Skeletal muscle cell (primary cell): ENCODE results near the gene ATG2B.

Source experiments
- DNase-seq: peaks from one replicate; pipeline ENCODE4 v3.0.0-alpha.2; 2010; ENCODE audit warnings: low read depth
- H3K4me3 ChIP-seq: 2 replicates; pipeline ENCODE4 v1.5.1; 2011; ENCODE audit warnings: low read depth, mild to moderate bottlenecking, control low read depth, low read length, moderate library complexity

ATG2B gene

DNA sequence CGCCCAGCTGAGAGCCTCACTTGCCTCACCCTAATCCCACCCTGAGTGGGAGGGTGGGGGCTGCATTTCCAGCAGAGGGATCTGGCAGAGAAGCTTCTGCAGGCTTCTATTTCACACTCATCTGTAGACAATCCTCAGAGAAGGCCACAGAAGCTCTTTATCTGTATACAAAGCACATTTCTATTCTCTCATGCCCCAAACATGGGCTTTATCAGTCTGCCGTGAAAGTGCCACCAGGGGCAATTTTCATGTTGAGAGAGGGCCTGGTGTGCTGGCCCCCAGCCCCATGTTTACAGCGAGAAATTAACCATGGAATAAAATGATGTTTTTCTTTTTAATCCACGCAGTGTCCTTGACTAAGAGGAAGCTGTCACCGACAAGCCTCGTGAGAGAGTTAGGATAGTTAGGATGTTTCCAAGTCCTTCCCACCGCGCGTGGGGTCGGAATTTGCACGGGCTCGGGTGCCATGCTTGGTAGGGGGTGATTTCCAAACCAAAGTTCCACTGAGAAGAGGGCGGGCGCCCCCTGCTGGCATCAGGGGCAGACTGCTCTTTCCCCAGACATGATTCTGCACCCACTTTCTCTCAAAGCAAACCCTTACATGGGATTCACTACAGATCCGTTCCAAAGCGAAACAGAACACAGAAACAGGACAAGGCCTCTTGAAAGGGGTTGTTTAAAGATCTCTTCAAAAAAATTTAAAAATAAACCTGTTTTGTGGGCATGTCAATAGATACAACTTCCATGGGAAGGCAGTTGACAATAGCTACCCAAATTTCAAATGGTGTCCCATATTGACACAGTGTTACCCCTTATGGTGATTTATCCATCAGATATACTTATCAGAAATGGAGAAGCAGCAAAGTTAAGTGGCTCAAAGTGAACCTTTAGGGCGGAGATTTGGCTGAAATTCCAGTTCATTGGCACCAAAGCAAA is 87.7 kb downstream of the ATG2B start:
- DNase-seq = no peak
- no peak overlapping the region for H3K4me3 ChIP-seq

DNA sequence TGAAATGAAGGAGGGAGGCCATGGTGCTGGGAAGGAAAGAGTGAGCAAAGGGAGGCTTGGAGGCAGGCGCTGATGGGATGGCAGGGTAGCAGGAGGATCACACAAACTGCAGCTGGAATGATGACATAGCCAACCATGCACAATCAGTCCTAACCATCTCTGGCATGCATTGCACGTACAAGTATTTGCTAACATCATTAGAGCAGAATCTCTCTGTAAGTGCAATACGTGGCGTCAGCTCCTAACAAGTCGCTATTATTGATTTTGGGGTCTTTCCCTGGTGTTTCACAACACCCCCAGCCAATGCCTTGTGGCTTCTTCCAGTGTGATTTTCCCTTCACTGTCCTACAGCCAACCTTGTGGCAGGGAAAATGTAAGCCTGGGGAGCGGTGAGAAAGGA is 88.6 kb downstream of the ATG2B start:
- peak; percentile 65 for DNase-seq
- no peak overlapping the region for H3K4me3 ChIP-seq

DNA sequence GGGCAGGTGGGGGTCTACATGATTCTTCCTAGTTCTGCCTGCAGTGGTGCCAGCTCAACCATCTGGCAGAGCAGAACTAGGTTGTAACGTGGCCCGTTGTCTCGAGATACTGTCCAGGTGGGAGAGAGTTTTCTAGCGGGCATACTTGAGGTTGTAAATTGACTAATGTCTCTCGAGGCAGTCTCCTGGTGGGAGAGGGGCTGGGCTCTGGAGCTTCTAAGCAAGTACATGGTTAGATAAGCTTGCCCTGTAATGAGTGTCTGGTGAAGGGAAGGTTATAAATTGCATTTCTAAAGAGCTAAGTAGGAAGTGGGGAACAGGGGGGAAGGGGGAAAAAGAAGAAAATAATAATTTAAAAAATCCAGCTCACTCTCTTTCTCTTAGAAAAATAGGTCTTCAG is 89.0 kb downstream of the ATG2B start:
- no peak for DNase-seq
- H3K4me3 ChIP-seq = no peak overlapping the region

DNA sequence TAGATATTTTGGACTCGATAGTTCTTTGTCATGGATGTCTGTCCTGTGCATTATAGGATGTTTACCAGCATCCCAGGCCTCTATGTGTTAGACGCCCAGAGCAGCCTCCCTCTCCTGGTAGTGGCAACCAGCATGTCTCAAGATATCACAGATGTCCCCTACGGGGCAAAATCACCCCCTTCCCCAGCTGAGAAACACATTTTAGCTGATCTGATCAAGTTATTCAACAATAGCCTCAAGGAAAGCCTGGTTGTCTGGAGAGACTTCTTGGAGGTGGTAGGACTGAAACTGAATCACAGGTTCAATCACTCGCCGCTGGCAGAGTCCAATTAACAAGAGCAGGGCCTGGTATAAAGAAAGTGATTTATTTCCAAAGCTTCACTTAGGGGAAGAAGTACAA is 89.5 kb downstream of the ATG2B start:
- no peak overlapping the region for H3K4me3 ChIP-seq

DNA sequence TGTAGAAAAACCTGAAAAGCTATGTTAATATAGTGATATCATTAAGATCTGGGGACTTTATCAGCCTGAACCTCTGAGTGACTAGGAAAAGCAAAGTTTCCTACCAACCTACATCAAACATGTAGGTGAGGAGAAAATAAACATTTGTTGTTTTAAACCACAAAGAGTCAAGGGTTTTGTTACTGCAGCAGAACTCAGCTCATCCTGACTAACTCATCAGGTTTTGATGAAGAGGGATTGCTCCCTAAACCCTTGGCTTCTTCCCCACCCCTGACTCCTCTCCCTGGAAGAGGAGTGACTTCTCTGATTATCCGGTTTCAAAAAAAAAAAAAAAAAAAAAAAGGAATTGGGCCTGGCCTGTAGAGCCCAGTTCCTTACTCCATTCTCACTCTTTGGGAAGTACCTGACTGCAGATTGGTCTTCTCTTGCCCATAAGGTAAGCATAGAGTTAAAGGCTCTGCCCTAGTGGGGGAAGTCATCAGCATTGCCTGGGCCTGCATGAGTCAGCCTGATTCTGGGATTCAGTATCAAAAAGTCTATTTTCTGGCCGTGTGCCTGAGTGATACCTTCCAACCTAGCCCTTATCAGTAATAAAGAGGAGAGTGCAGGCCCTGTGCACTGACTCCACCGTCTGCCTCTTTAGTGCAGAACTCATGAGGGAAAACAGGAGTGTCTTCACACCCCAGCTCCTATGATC is 90.2 kb downstream of the ATG2B start:
- H3K4me3 ChIP-seq = no peak overlapping the region
- no peak for DNase-seq

More for the DNA sequence above, 89.5 kb downstream of the ATG2B start:
- DNase-seq = no peak

DNA sequence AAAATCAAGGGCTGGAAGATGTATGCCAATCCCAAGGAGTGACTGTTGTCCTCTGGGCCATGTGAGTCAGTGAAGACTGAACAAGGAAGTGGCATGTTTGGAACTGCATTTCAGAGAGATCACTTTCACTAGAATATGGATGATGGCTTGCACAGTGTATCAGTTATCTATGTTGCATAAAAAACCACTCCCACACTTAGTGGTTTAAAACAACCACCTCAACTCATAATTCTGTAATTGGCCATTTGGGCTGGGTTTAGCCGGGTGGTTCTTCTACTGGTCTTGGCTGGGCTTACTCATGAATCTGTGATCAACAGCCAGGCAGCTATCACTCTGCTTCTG is 91.7 kb downstream of the ATG2B start:
- no peak overlapping the region for H3K4me3 ChIP-seq
- no peak for DNase-seq

DNA sequence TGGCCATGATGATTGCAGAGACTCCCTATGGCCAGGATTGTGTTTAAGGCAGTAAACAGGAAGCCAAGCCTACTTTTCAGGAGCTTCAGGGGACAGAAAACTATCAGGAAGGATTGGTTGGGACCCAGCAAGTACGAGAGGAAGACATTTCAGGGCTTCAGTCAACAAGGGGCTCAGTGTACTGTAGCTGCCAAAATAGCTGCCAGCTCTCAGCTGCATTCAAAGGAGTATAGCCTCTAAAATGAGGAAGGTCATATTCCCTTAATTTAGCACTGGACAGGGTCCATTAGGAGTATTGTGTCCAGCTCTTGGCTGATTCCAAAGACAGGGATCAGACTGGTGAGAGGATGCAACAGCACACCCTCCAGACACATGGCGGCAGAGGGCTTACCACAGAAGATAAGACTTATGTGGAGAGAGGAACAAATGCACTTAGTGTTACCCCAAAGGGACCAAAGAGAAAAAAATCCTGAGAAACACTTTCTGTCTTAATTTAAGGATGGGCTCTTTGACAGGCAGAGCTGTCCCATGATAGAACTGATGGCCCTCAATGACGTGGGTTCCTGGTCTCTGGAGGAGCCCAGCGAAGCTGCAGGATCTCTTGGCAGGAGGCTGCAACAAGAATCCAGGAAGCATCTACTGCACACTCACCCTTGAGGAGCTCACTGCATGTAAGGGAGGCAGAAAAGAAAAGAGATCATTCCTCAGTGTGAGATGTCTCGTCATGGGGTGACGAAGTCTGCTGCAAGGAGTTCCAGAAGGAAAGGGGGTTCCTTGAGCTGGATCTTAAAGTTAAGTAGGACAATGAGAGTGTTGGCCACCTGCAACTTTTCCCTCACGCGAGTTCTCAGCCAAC is 92.3 kb downstream of the ATG2B start:
- DNase-seq = no peak
- H3K4me3 ChIP-seq = no peak overlapping the region

DNA sequence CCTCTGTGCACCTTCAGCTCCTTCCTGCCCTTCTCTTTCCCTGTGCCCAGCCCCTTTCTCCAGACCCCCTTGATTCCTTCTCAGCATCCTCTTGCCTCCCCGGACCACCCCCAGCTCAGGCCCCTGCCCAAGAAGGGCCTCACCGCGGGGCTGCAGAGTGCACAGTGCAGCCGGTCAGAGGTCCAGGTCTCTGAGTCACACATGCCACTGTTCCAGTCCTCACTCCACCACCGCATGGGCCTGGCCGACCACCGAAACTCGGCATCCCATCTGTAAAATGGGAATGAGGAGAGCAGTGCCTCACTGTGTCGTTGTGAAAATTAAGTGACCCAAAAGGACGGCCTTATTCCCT is 93.8 kb downstream of the ATG2B start:
- no peak for DNase-seq
- H3K4me3 ChIP-seq = no peak overlapping the region

DNA sequence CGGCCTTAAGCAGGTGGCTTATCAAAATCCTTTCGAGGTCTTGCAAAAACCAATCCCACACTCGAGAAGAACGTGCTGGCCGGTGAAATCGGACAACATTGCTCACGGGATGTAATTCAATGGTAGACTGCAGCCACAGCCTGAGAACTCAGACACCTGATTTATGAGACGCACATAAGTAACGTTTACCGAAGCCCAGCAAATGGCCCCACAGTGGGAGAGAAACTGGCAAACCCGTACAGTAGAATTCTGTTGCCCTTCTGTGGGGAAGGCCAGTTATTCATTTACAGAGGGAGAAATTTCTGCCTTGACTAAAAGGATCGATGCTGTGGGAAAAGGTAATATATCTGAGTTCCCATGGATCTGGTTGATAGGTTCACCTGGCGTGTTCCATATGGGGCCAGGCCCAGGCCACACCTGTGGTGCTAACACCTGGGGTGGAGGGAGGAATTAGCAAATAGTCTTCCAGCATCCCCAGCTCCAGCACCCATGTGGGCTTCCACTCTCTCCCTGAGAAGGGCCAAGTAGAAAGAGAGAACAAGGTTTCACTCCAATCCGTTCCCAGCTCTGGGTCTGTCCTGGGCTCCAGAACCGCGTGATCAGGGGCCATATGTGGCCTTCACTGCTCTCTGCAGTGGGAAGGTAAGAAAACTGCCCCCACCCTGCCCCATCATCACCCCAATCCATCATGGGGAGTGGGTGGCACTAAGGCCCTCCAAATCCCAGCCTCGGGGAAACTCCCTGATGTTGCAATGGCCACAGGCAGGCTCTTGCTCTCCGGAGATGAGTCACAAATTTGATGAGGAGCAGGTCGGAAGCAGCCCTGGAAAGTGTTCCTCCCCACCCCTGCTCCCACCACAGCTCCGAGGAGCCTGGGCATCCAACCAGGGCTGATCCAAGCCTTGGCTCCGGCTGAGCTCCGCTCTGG is 94.4 kb downstream of the ATG2B start:
- peak; percentile 81 for DNase-seq

DNA sequence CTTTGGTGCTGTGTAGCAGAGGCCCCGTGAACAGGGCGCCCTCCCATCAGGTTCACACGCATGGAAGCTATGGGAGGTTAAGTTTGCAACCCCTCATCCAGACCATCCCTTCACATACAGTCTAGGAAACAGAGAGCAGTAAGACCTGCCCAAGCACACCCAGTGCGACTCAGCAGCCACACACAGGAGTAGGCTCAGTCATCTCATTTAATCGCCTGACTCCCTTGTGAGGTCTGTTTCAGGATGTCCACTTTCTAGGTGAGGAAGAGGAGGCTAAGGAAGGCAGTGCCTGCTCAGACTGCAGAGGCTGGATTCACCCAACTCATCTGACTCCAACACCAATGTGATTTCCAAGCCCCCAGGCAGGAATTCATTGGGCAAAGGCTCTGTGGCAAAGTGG is 95.2 kb downstream of the ATG2B start:
- no peak overlapping the region for H3K4me3 ChIP-seq
- DNase-seq = no peak

More for the DNA sequence above, 94.4 kb downstream of the ATG2B start:
- no peak overlapping the region for H3K4me3 ChIP-seq

DNA sequence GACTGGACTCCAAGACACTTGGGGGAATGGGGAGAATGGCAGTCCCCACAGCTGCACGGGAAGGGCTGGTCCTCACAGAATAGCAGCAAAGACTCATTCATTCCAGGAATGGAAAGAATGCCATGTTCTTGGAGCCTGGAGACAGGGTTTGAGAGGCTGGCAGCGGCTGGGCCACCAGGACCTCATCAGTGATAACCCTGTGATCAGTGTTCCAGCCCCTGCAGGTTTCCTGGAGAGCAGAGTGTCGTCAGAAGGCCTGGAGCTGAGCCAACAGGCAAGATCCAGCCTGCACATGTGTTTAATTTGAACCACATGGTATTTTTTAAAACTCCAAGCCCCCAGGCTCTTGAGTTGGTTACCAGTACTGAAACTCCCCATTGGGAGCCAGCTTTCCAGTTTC is 95.8 kb downstream of the ATG2B start:
- no peak for DNase-seq
- H3K4me3 ChIP-seq = no peak overlapping the region

DNA sequence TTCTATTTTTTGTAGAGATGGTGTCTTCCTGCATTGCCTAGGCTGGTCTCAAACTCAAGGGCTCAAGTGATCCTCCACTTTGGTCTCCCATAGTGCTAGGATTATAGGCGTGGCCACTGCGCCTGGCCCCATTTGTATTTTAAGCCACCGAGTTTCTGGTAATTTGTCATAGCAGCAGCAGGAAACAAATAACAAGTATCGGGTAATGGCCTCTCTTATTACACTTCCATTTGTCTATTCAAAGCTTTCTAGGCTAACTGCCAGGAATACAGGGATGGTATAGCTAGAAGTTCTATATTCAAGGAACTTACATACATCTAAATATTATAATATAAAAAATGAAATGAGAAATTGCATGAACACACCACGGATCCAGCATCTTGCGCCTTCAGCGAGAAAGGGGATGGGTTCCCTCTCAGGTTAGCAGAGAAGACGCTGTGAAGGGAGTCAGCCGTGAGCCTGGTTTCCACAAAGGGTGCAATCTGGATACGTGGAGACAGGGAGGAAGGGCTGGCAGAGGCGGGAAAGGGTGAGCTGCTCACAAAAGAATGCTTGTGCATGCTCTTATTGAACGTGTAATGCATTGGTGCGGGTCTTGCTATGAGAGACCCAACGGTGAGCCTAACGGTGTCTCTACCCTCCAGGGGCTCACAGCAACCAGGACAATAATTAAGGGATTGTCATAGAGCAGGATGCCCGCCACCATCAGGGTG is 97.6 kb downstream of the ATG2B start:
- no peak for DNase-seq

DNA sequence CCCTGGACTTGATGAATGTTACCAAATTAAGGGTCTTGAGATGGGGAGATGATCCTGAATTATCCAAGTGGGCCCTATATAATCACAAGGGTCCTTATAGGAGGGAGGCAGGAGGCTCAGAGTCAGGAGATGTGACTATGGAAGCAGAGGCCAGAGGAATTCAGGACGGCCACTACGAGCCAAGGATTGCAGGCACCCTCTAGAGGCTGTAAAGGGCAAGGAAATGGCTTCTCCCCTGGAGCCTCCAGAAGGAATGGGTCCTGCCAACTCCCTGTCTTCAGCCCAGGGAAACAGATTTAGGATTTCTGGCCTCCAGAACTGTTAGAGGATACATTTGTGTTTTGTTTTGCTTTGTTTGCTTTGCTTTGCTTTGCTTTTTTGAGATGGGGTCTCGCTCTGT is 98.3 kb downstream of the ATG2B start:
- H3K4me3 ChIP-seq = no peak overlapping the region
- DNase-seq = no peak

More for the DNA sequence above, 97.6 kb downstream of the ATG2B start:
- no peak overlapping the region for H3K4me3 ChIP-seq

DNA sequence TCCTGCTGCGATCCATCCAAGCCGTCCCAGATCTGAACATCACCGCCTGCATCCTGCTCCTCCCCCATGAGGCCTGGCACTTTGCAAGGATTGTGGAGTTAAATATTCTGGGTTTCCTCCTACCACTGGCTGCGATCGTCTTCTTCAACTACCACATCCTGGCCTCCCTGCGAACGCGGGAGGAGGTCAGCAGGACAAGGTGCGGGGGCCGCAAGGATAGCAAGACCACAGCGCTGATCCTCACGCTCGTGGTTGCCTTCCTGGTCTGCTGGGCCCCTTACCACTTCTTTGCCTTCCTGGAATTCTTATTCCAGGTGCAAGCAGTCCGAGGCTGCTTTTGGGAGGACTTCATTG is 99.0 kb downstream of the ATG2B start:
- no peak for DNase-seq
- H3K4me3 ChIP-seq = no peak overlapping the region

DNA sequence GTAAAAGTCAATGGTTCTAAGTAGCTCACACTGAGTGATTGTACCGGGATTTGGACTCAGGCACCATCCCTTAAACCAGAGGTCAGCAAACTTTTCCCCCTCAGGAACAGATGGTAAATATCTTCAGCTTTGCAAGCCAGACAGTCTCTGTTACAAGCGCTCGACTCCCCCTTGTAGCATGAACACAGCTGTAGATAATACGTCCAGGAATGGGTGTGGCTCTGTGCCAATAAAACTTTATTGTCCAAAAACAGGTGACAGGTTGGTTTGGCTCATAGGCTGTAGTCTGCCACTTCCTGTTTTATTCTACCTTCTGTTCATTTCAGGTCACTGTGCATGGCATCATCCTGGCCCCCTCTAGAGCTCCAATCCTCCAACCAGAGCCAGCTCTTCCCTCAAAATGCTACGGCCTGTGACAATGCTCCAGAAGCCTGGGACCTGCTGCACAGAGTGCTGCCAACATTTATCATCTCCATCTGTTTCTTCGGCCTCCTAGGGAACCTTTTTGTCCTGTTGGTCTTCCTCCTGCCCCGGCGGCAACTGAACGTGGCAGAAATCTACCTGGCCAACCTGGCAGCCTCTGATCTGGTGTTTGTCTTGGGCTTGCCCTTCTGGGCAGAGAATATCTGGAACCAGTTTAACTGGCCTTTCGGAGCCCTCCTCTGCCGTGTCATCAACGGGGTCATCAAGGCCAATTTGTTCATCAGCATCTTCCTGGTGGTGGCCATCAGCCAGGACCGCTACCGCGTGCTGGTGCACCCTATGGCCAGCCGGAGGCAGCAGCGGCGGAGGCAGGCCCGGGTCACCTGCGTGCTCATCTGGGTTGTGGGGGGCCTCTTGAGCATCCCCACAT is 99.6 kb downstream of the ATG2B start:
- no peak overlapping the region for H3K4me3 ChIP-seq
- DNase-seq = no peak

DNA sequence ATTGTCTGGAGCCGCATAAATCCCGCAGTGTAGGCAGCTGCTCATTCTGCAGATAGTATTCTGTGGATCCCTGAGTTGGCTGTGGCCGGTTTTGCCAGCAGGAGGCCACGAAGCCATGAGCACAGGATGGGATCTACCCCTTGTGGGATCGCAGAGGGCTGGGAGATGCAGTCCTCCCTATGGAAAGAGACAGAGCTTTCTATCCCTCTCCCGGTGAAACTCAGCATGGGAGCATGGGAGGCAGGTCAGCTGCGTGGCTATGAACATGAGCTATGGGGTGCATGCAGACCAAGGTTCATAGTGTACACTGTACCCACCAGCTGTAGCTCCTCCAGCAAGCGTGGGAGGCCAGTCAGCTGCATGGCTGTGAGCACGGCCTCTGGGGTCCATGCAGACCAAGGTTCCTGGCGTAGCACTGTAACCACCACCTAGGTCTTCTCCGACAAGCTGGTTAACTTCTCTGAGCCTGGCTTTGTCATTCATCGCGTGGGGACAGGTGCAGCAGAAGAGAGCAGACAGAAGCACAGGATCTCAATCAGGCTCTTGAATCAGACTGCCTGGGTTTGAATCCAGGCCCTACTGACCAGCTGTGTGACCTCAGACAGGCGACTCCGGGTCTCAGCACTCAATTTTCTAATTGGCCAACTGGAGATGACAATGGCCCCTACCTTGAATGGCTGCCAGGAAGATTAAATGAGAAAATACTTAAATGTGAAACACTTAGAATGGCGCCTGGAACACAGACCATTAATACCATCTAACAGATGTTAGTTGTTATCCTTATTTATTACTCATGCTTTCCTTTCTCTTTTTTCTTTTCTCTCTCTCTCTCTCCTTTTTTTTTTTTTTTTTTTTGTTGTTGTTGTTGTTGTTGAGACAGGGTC is 101.1 kb downstream of the ATG2B start:
- no peak for DNase-seq
- H3K4me3 ChIP-seq = no peak overlapping the region

DNA sequence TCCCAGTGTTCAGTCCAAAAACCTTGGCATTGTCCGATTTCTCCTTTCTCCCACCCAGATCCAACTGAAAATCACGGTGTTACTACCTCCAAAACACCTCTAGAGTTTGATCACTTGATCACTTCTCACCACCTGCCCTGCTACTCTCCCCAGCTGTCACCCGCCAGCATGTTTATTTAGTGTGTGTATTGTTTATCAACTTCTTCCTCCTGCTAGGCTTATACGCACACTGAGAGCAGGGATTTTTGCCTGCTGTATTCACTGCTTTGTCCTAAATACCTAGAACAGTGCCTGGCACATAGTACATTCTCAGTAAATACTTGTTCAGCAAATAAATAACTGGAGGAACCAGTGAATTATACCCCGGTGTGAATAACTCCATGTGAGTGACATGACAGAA is 102.1 kb downstream of the ATG2B start:
- H3K4me3 ChIP-seq = no peak overlapping the region
- no peak for DNase-seq
